Esophagus squamous epithelium (tissue), 5 donors: ENCODE data around the gene HS3ST2. TPM values are rescaled to one million over a fixed set of nuclear protein-coding genes. Genes with fewer than 3 reads are reported as not detected.

ENCODE experiments used
- DNase-seq: peaks from one replicate; lab custom pipeline; 2025; lab: John Stamatoyannopoulos, UW
- H3K27ac ChIP-seq, 4 donors: fragments of 200-600 bp; sonication (generic); one replicate each; pipeline ENCODE4 v1.5.1; 2016 to 2019; ENCODE audit warnings: mild to moderate bottlenecking in 1 of 4
- H3K27me3 ChIP-seq, 4 donors: fragments of 200-600 bp; sonication (generic); 1 replicate in 3 of 4; 2 replicates in 1 of 4; pipeline versions ENCODE4 v1.5.1 to v1.6.0; 2017 to 2021; ENCODE audit warnings: antibody characterized with exemption in 1 of 4
- H3K36me3 ChIP-seq, 3 donors: fragments of 200-600 bp; sonication (generic); one replicate each; pipeline ENCODE4 v1.5.1; 2016 to 2019
- H3K4me1 ChIP-seq, 3 donors: fragments of 200-600 bp; sonication (generic); one replicate each; pipeline ENCODE4 v1.5.1; 2017 to 2019
- H3K4me3 ChIP-seq, 4 donors: fragments of 200-600 bp; sonication (generic); 1 replicate in 3 of 4; 2 replicates in 1 of 4; pipeline ENCODE4 v1.5.1; 2016 to 2019; ENCODE audit warnings: mild to moderate bottlenecking in 2 of 4, moderate library complexity in 1 of 4
- H3K9me3 ChIP-seq, 3 donors: fragments of 200-600 bp; sonication (generic); one replicate each; pipeline ENCODE4 v1.5.1; 2016 to 2019
- POLR2A ChIP-seq, 4 donors: fragments of 450-650 bp; IDR thresholded peaks; one replicate each; pipeline ENCODE4 v1.6.1; 2017; ENCODE audit warnings: antibody characterized with exemption in 4 of 4, mild to moderate bottlenecking in 4 of 4, moderate library complexity in 3 of 4
- WGBS, 2 donors: methylation state at CpG; one replicate each; pipeline ENCODE4 v1.1.5; 2018; 5-methylcytosine and 5-hydroxymethylcytosine counted together
- intact Hi-C: fragments of 100-400 bp; cut with DNase I; formaldehyde crosslinking; loops from one replicate; pipeline ENCODE4 v1.15.0; 2022
- total RNA-seq, 4 donors: library from RNA; depleted of rRNA; stranded (reverse); fragments of >200 nt; gene quantifications; one replicate each; pipeline ENCODE4 v1.1.0, GENCODE V29; 2016
- TF ChIP-seq, protein P1 (sequence below), 6 experiments: fragments of 450-650 bp in 4 of 6; fragments of 200-600 bp in 2 of 6; sonication (generic) in 2 of 6; IDR thresholded peaks; one replicate each; pipeline ENCODE4 v1.5.1; 2016 to 2019; ENCODE audit warnings: antibody characterized with exemption in 6 of 6, mild to moderate bottlenecking in 4 of 6, moderate library complexity in 4 of 6
- donor health status: DM: yes; HTN: yes; CAD: no.

The HS3ST2 gene
- total RNA-seq, 4 donors from 2014 or later = 0.12 to 0.76 (median 0.30) TPM; not detected in 1

DNA sequence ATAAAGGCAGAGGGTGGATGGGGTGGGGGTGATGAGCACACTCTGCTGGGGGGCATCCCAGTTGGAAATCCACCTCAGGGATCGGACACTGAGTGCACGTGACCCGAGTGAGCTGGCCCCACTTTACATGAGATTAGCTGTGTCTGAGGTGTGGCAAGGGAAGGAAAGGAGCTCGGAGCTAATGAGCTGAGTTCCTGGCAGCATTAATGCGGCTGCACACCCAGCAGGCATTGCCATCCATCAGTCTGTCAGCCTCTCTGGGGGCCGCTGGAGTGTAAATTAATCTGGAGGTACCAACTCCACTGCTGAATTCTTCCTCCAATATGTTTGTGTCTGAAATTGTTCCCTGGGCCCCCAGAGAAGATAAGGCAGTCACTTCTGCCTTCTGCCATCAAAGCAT, 65.5 kb downstream of the HS3ST2 start:
- Histone ChIP-seq H3K27me3 (peaks cover 0 to 36% (median 0%) of the 10 kb centered on the region in 4 donors), H3K4me1 (no peaks in the 10 kb centered on the region), H3K27ac (no peak overlapping the region), H3K4me3 (no peak overlapping the region), H3K9me3 (no peaks in the 10 kb centered on the region), H3K36me3 (no peaks in the 10 kb centered on the region)
- no peak for DNase-seq
- TF ChIP-seq, protein P1, sequence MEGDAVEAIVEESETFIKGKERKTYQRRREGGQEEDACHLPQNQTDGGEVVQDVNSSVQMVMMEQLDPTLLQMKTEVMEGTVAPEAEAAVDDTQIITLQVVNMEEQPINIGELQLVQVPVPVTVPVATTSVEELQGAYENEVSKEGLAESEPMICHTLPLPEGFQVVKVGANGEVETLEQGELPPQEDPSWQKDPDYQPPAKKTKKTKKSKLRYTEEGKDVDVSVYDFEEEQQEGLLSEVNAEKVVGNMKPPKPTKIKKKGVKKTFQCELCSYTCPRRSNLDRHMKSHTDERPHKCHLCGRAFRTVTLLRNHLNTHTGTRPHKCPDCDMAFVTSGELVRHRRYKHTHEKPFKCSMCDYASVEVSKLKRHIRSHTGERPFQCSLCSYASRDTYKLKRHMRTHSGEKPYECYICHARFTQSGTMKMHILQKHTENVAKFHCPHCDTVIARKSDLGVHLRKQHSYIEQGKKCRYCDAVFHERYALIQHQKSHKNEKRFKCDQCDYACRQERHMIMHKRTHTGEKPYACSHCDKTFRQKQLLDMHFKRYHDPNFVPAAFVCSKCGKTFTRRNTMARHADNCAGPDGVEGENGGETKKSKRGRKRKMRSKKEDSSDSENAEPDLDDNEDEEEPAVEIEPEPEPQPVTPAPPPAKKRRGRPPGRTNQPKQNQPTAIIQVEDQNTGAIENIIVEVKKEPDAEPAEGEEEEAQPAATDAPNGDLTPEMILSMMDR (IDR thresholded peaks at IDR 0.05) = no peak
- TF ChIP-seq POLR2A (IDR thresholded peaks at IDR 0.05) = no peak
- intact Hi-C loops = no loop called here
- WGBS, 2 donors = 35% methylated on average over 3 of the region's 6 CpGs; no CpG with 5 or more reads in 1 of the 2 donors

DNA sequence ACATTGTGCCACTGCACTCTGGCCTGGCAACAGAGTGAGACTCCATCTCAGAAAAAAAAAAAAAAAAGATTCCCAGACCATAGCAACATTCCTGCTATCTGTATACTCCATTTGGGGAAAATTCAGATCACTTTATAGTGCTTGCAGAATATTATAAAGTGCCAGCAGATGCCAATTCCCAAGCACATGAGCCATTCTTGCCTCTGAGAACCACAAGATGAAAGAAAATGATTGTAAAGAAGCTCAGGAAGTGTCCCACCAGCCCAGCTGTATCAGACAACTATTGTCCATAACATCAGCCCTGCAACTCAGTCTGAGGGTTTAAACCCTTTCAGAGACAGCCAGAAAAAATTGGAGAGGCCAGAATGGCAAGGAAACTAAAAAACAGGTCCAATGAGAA, 69.0 kb downstream of the HS3ST2 start:
- intact Hi-C loops = no loop called here
- Histone ChIP-seq H3K27ac (no peak overlapping the region), H3K4me1 (no peaks in the 10 kb centered on the region), H3K9me3 (no peaks in the 10 kb centered on the region), H3K27me3 (peaks cover 0 to 20% (median 0%) of the 10 kb centered on the region in 4 donors), H3K4me3 (no peak overlapping the region), H3K36me3 (no peaks in the 10 kb centered on the region)
- TF ChIP-seq POLR2A (IDR thresholded peaks at IDR 0.05) = no peak
- TF ChIP-seq, protein P1 (IDR thresholded peaks at IDR 0.05) = no peak
- DNase-seq = no peak

DNA sequence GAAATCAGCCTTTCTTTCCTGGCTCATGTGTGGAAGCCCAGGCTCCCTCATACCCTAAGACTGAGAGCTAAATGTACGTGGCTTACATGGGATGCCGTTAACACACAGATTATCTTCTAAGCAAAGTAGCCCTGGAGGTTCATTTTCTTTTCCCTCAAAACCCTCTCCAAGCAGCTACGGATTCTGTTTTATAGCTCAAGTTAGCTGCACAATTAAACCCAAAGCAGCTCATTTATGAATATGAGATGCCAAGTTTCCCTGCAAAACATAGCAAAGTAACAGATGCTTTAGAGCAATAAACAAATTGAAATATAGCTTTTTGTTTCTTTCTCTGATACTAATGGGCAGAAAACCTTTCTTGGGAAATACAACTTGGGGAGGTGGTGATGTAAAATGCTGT, 72.0 kb downstream of the HS3ST2 start:
- Histone ChIP-seq H3K27me3 (peaks cover 0 to 10% (median 0%) of the 10 kb centered on the region in 4 donors), H3K4me3 (no peak overlapping the region), H3K36me3 (no peaks in the 10 kb centered on the region), H3K9me3 (no peaks in the 10 kb centered on the region), H3K27ac (no peak overlapping the region), H3K4me1 (no peaks in the 10 kb centered on the region)
- intact Hi-C loops = no loop called here
- WGBS, 2 donors = 68 to 90% methylated on average over 3 of the region's 3 CpGs
- no peak for TF ChIP-seq POLR2A (IDR thresholded peaks at IDR 0.05)
- TF ChIP-seq, protein P1 (IDR thresholded peaks at IDR 0.05) = no peak
- no peak for DNase-seq

DNA sequence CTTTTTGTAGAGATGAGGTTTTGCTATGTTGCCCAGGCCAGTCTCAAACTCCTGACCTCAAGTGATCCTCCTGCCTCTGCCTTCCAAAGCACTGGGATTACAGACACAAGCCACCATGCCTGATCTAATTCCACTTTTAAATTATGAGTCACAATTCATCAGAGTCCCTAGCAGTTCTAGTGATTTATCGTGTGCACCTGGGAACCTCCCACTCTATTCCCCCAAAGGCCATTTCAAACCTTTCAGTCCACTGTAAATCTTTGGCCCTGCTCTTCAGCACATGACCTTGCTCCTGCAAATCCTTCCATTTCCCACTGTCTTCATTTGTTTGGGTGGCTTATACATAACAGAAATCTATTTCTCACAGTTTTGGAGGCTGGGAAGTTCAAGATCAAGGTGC, 73.0 kb downstream of the HS3ST2 start:
- intact Hi-C loops = no loop called here
- H3K4me3 ChIP-seq = no peak overlapping the region
- H3K4me1 ChIP-seq = no peaks in the 10 kb centered on the region
- peaks cover 0 to 15% (median 0%) of the 10 kb centered on the region in 4 donors for H3K27me3 ChIP-seq
- H3K9me3 ChIP-seq = no peaks in the 10 kb centered on the region
- H3K27ac ChIP-seq = no peak overlapping the region
- no peak for DNase-seq
- 35 to 52% methylated on average over 1 of the region's 1 CpG for WGBS, 2 donors
- TF ChIP-seq, protein P1 (IDR thresholded peaks at IDR 0.05) = no peak
- TF ChIP-seq POLR2A (IDR thresholded peaks at IDR 0.05) = no peak
- H3K36me3 ChIP-seq = no peaks in the 10 kb centered on the region

DNA sequence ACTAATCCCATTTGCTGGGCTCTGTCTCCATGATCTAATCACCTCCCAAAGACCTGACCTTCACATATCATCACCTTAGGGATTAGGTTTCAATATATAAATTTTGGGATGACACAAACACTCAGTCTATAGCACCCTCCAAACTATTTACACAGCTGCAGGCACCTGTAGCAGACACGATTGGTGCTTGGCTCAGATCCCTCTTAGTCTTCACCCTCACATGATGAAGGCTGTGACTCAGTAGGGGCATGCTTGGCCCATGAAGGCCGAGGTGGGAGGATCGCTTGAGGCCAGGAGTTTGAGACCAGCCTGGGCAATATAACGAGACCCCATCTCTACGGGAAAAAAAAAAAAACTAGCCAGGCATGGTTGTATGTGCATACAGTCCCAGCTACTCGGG, 73.5 kb downstream of the HS3ST2 start:
- intact Hi-C loops = no loop called here
- Histone ChIP-seq H3K9me3 (no peaks in the 10 kb centered on the region), H3K27ac (no peak overlapping the region), H3K36me3 (no peaks in the 10 kb centered on the region), H3K4me1 (no peaks in the 10 kb centered on the region), H3K4me3 (no peak overlapping the region), H3K27me3 (peaks cover 0 to 15% (median 0%) of the 10 kb centered on the region in 4 donors)
- TF ChIP-seq, protein P1 (IDR thresholded peaks at IDR 0.05) = no peak
- TF ChIP-seq POLR2A (IDR thresholded peaks at IDR 0.05) = no peak
- DNase-seq = no peak
- WGBS, 2 donors = 59 to 60% methylated on average over 3 to 4 of the region's 6 CpGs
